Muscle layer of duodenum (tissue), 2 donors: Measurements from ENCODE around the gene MLST8.

Source experiments
- H3K27ac ChIP-seq: one replicate; pipeline ENCODE4 v1.7.0; 2013; ENCODE audit warnings: mild to moderate bottlenecking, low read length
- H3K27me3 ChIP-seq: one replicate; pipeline ENCODE4 v1.7.0; 2013; ENCODE audit warnings: low read depth, mild to moderate bottlenecking, control low read depth, low read length
- H3K36me3 ChIP-seq, 2 donors: one replicate each; pipeline ENCODE4 v1.7.0; 2013; ENCODE audit warnings: low read length in 2 of 2, control low read depth in 1 of 2, mild to moderate bottlenecking in 1 of 2; ENCODE audit not compliant: insufficient read depth in 2 of 2, control insufficient read depth in 1 of 2
- H3K4me1 ChIP-seq, 2 donors: one replicate each; pipeline ENCODE4 v1.7.0; 2013; ENCODE audit warnings: low read length in 2 of 2, mild to moderate bottlenecking in 2 of 2, control low read depth in 1 of 2, moderate library complexity in 1 of 2; ENCODE audit not compliant: insufficient read depth in 2 of 2, control insufficient read depth in 1 of 2
- H3K4me3 ChIP-seq, 2 donors: one replicate each; pipeline ENCODE4 v1.7.0; 2013; ENCODE audit warnings: low read length in 2 of 2, low read depth in 1 of 2, mild to moderate bottlenecking in 1 of 2
- H3K9me3 ChIP-seq, 2 donors: one replicate each; pipeline ENCODE4 v1.7.0; 2013; ENCODE audit warnings: low read length in 2 of 2, control low read depth in 1 of 2, mild to moderate bottlenecking in 1 of 2; ENCODE audit not compliant: control insufficient read depth in 1 of 2
- donor health status: healthy.

MLST8 gene

DNA sequence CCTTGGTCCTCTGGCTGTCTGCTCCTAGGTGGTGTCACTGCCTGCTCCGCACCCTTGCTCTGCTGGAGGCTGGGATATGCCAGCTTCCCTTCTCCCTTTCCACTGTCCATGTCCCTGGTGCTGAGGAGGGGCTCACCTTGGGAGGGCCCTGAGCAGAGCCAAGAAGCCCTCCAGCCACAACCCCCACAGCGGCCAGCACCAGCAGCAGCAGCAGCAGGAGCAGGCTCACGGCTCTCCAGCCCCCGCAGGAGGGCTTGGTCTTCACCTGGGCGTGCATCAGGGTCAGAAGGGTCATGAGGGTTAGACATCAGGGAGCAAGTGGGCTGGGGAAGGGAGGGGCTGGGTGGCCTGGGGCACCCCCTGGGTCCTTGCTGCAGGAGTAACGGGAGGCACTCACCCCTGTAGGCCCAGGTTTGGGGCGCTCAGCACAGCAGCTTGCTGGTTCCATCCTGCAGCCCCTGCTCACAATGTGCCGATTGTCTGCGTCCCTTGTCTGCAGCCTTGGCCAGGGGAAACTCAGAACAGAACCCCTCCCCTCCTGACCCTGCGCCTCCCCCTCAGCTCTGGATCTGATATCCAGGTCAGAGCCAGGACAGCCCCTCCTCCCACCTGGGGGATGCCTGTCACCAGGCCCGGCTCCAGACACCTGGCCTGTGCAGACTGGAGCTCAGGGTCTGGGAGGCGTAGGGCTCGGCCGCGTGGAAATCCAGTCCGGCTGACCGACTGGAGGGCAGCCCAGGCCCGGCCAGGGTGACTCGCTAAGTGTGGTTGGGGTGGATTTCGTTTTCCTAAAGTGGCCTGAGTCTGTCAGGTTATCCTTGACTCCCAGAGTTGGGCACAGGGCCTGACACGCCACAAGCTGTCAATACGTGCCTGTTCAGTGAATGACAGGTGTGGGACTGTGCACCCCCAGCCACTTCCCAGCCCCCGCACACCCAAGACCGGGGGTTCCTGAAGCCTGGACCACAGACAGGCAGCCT lies 5.4 kb downstream of the MLST8 start, which contains the start of gene BRICD5:
Gene BRICD5 (minus strand): TSS at position 478 of the 980 bp plus-strand sequence. CDS start 30 bp downstream, at position 448.
- Histone ChIP-seq H3K4me1 (peaks cover 20 to 33% of the 10 kb centered on the region in 2 donors), H3K27me3 (no peaks in the 10 kb centered on the region), H3K4me3 (no peak within 1 kb of the TSS), H3K27ac (no peak within 1 kb of the TSS), H3K9me3 (no peaks in the 10 kb centered on the region), H3K36me3 (peaks cover 6 to 20% of the 10 kb centered on the region in 2 donors)

DNA sequence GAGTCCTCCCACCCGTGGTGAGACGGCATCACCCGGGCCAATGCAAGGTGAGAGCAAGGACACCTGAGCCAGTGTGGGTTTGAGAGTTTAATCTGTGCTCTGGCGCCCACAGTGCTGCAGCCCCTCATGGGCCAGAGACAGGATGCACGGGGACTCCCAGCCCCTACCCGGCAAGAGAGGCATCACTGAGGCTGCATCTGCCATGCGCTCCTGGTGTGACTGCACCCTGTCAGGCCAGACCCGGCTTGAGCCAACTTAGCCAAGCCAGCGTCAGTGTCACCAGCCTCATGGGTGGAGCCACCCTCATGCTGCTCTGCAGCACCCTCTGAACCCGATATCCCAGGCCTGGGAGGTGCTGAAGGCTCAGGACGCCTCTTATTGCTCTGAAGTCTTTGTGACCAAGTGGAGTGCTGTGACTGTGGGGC lies 6.7 kb downstream of the MLST8 start:
- no peaks in the 10 kb centered on the region for H3K27me3 ChIP-seq
- no peaks in the 10 kb centered on the region for H3K9me3 ChIP-seq
- H3K27ac ChIP-seq, result no peak overlapping the region
- no peak overlapping the region for H3K4me3 ChIP-seq
- H3K4me1 ChIP-seq, result peaks cover 14 to 21% of the 10 kb centered on the region in 2 donors
- peaks cover 6 to 20% of the 10 kb centered on the region in 2 donors for H3K36me3 ChIP-seq

DNA sequence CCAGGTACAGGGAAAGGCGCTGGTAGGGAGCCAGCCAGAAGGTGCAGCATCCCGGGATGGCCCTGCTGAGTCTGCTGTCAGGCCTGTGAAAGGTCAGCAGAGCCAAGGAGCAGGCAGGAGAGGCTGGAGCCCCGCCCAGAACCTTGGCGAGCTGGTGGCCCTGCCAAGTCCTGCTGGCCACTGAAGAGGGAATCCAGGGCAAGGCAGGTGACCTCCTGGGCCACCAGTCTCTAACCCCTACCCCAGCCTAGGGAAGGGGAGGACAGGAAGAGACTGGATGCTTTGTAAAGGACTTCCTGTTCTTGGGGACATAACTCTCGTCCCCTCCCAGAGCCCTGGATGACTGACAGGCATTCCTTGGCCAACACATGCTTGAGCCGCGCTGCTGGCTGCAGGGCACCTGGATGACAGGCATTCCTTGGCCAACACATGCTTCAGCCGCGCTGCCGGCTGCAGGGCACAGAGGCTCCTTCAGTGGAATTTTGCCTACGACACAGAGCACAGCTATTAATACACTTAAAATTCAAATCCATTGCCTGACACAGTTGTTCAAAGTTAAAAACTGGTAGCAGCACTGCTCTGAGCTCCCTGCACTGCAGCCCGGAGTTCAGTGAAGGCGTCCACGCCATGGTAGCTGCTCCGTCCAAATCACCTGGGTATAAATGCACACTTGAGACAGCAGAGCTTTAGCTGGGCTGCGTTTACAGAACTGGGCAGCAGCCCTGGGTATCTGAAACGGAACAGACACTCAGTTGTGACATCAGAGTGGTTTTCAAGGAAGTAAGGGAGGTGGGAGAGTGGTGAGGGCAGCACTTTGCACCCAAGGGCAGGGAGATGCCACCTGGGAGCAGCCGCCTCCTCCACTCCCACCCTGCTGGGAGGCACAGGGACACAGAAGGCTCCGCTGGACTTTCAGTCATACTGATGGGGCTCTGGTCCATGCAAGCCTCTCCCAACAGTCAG lies 7.4 kb downstream of the MLST8 start:
- Histone ChIP-seq H3K4me3 (peak overlapping the region; percentile 6 to 60), H3K36me3 (peaks cover 6 to 18% of the 10 kb centered on the region in 2 donors), H3K27ac (no peak overlapping the region), H3K9me3 (no peaks in the 10 kb centered on the region), H3K27me3 (no peaks in the 10 kb centered on the region), H3K4me1 (peaks cover 14 to 20% of the 10 kb centered on the region in 2 donors)

DNA sequence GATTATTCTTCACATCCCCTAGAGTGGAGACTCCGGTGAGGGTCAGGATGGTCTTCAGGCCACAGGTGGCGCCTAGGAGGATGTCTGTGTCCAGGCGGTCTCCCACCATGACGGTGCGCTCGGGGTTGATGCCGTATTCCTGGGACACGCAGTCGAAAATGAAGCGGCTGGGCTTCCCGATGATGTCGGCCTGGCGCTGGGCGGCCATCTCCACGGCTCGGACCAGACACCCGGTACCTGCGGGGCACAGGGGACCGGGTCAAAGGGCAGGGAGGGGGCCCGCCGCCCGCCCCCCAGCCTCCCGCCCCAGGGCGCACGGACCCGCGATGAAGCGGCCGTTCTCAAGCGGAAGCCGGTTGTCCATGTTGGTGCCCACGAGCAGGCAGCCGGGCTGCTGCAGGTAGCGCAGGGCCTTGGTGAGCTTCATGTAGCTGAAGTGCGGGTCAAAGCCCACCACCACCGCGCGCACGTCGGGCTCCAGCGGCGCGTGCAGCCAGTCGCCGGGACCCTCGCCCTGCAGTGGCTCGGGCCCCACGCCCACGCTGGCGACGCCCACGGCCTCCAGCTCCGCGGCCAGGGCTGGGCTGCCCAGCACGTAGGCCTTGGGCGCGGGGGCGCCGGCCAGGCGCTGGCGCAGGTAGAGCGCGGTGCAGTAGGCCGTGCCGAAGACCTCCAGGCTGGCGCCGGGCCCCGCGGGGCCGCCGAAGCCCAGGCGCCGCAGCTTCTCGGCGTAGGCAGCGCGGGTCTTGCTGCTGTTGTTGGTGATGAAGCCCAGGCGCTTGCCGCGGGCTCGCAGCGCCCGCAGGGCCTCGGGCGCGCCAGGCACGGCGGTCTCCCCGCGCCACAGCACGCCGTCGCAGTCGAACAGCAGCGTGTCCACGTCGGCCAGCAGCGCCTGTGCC lies 8.8 kb downstream of the MLST8 start:
- peaks cover 3 to 6% of the 10 kb centered on the region in 2 donors for H3K36me3 ChIP-seq
- H3K4me3 ChIP-seq, result peak overlapping the region; percentile 61 to 85
- no peak overlapping the region for H3K27ac ChIP-seq
- no peaks in the 10 kb centered on the region for H3K9me3 ChIP-seq
- H3K4me1 ChIP-seq, result peaks cover 14 to 20% of the 10 kb centered on the region in 2 donors
- no peaks in the 10 kb centered on the region for H3K27me3 ChIP-seq

- H3K27ac ChIP-seq, result peak within 1 kb of the TSS; percentile 64
- H3K4me1 ChIP-seq, result peaks cover 14 to 20% of the 10 kb centered on the region in 2 donors
- H3K27me3 ChIP-seq, result no peaks in the 10 kb centered on the region
- H3K4me3 ChIP-seq, result peak within 1 kb of the TSS; percentile 61 to 85
- H3K9me3 ChIP-seq, result no peaks in the 10 kb centered on the region
- peaks cover 0 to 6% of the 10 kb centered on the region in 2 donors for H3K36me3 ChIP-seq
Observed at GRCh38 chr16:2214719-2214968, 9.4 kb downstream of the MLST8 start, which contains the start of gene PGP. TSS of gene PGP (minus strand) at chr16:2214840. CDS start at chr16:2214777, 63 bp downstream.

DNA sequence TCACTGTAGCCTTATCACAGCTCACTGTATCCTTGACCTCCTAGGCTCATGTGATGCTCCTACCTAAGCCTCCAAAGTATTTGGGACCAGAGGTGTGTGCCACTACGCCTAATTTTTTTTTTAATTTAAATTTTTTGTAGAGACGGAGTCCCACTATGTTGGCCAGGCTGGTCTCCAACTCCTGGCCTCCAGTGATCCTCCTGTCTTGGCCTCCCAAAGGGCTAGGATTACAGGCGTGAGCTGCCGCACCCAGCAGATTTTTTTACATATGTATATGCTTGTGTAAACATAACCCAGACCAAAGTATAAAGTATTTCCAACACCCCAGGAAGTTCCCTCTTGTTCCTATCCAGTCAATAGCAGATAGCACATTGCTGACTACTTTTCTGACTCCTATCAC lies 11.1 kb downstream of the MLST8 start:
- Histone ChIP-seq H3K9me3 (no peaks in the 10 kb centered on the region), H3K4me3 (no peak overlapping the region), H3K27me3 (no peaks in the 10 kb centered on the region), H3K27ac (no peak overlapping the region), H3K36me3 (peaks cover 0 to 6% of the 10 kb centered on the region in 2 donors), H3K4me1 (peaks cover 14 to 20% of the 10 kb centered on the region in 2 donors)

DNA sequence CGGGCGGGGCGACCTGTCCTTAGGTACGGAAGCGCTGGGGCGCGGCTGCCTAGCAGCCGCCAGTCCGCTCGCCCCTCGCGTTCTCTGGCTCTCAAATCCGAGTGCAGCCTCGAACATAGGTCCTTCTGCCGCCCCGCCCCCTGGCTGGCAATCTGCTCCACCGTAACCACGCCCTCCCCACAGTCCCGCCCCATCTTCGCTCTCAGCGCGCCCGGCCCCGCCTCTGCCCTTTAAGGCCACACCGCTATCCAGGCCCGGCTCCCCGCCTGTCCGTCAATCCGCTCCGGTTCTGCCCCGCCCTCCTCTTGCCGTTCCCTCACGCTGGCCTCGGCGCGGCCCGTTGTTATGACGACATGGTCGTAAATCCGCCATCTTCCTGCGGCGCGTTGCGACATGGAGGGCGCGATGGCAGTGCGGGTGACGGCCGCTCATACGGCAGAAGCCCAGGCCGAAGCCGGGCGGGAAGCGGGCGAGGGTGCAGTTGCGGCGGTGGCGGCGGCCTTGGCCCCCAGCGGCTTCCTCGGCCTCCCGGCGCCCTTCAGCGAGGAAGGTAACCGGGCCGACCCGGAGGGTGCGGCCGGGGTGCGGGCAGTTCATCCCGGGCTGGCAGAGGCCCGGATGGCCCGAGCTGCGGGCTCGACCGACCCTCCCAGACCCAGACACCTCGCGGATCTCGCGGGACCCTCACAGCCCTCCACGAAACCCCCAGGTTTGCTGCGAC lies 18.1 kb downstream of the MLST8 start, which contains the start of gene E4F1:
Gene E4F1 (plus strand): TSS at position 371 of the 721 bp plus-strand sequence. CDS start 23 bp downstream, at position 394.
- Histone ChIP-seq H3K9me3 (no peaks in the 10 kb centered on the region), H3K36me3 (peaks cover 4 to 10% of the 10 kb centered on the region in 2 donors), H3K27ac (peak within 1 kb of the TSS; percentile 63), H3K4me1 (peaks cover 0 to 21% of the 10 kb centered on the region in 2 donors), H3K4me3 (peak within 1 kb of the TSS; percentile 83 to 85), H3K27me3 (no peaks in the 10 kb centered on the region)

DNA sequence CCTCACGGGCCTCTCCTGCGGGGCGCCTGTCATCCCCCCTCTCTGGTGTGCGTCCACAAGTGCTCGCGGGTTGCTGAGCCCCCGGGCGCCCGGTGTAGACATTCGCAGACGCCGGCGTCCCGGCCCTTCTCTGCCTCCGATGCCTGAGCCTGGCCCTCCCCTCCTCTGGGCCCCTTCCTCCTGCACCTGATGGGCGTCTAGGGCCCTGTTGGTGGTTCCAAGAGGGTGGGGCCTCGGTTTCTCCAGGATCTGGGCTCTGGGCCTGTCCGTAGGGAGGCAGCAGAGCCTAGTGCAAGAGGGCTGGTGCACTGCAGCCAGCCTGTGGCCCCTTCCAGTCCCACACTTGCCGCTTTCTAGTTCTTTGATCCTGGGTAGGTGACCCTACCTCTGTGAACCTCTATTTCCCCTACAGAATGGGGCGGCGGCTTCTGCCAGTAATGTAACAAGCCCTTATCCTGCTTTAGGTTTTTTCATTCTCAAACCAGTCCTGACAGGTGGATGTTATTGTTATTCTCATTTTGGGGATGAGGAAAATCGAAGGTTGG lies 18.8 kb downstream of the MLST8 start:
- Histone ChIP-seq H3K27me3 (no peaks in the 10 kb centered on the region), H3K27ac (peak overlapping the region; percentile 63), H3K4me3 (peak overlapping the region; percentile 83 to 85), H3K4me1 (peaks cover 0 to 21% of the 10 kb centered on the region in 2 donors), H3K36me3 (peaks cover 4 to 17% of the 10 kb centered on the region in 2 donors), H3K9me3 (no peaks in the 10 kb centered on the region)

DNA sequence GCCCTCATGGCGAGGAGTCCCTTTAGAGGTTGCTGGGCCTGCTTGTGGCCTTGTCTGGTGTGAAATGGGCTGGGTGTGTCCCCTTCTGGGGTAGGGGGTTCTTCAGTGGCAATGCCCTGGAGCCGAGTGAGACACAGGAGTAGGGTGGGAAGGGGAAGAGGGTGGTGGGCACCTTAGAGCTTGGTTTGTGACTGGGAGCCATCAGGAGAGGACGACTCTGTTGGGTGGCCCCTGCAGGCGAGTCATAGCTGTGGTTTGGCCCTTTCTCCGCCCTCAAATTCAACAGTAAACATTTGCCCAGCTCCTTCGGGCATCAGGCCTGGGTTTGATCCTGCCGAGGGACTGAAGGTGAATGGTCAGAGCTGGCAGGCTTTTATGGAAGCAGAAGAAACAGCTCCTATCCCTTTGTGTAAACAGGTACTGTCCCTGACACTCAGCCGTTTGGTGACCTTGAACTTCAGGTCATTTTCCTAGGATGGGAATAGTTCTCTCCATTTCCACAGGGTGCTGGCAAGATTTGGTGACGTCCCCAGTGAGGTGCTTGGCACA lies 21.1 kb downstream of the MLST8 start:
- Histone ChIP-seq H3K4me1 (peaks cover 0 to 21% of the 10 kb centered on the region in 2 donors), H3K4me3 (no peak overlapping the region), H3K27ac (no peak overlapping the region), H3K9me3 (no peaks in the 10 kb centered on the region), H3K36me3 (peaks cover 18 to 40% of the 10 kb centered on the region in 2 donors), H3K27me3 (no peaks in the 10 kb centered on the region)
